Posterior vena cava (tissue), 2 donors: ENCODE measurements around the gene KLC1. TPM values are rescaled to one million over a fixed set of nuclear protein-coding genes. Genes with fewer than 3 reads are reported as not detected.

Experiments used
- DNase-seq: peaks from one replicate; pipeline ENCODE4 v3.0.0-alpha.2; 2020; ENCODE audit warnings: low spot score
- intact Hi-C, 2 donors: fragments of 100-400 bp; cut with DNase I; formaldehyde crosslinking; loops; one replicate each; pipeline versions ENCODE4 v1.14.1 to v1.14.2; 2022 to 2023
- total RNA-seq, 2 donors: library from RNA; stranded (reverse); fragmentation: NEBNext Ultra II Directional; extraction: Animal tissue kit (Norgen Biotek cat#: 25700); gene quantifications; one replicate each; pipeline ENCODE4 v1.2.1, GENCODE V29; 2021
- donor health status: DM: yes; HTN: yes; CAD: no.
- donor health status: DM: yes; HTN: yes; CAD: no.

Gene KLC1
- total RNA-seq, 2 donors from 2014 or later, result 169 to 192 TPM

- intact Hi-C loops, result no loop called here
- no peak for DNase-seq
These were observed 81.9 kb downstream of the KLC1 start for GRCh38 chr14:103710771-103711377.

- intact Hi-C loops, result no loop called here
- DNase-seq, result peak; percentile 88
These were observed 82.8 kb downstream of the KLC1 start for GRCh38 chr14:103711516-103712431.

GRCh38 chr14:103712633-103713247 lies 83.7 kb downstream of the KLC1 start:
- intact Hi-C loops, result no loop called here

GRCh38 chr14:103713304-103714062 lies 84.5 kb downstream of the KLC1 start:
- DNase-seq, result no peak
- intact Hi-C loops, result no loop called here

More at GRCh38 chr14:103712633-103713247, 83.7 kb downstream of the KLC1 start:
- DNase-seq, result no peak

- intact Hi-C loops, result no loop called here
These were observed 85.2 kb downstream of the KLC1 start for GRCh38 chr14:103714063-103714724.

GRCh38 chr14:103715052-103716000 lies 86.3 kb downstream of the KLC1 start, which contains the start of the genes XRCC3 and ZFYVE21:
XRCC3 (minus strand) TSS chr14:103715451; CDS start chr14:103711087, 4,364 bp downstream.
ZFYVE21 (plus strand) TSS chr14:103715810; CDS start chr14:103715842, 32 bp downstream.
- intact Hi-C loops, result no loop called here
- DNase-seq, result peak; percentile 100

More at GRCh38 chr14:103714063-103714724, 85.2 kb downstream of the KLC1 start:
- DNase-seq, result no peak

- intact Hi-C loops, result no loop called here
These were observed 87.2 kb downstream of the KLC1 start for GRCh38 chr14:103716091-103716801.

GRCh38 chr14:103716899-103717411 lies 87.9 kb downstream of the KLC1 start:
- intact Hi-C loops, result no loop called here
- DNase-seq, result no peak

More at GRCh38 chr14:103716091-103716801, 87.2 kb downstream of the KLC1 start:
- DNase-seq, result peak; percentile 87

- intact Hi-C loops, result no loop called here
These were observed 89.6 kb downstream of the KLC1 start for GRCh38 chr14:103718572-103718971.

GRCh38 chr14:103719751-103720150 lies 90.7 kb downstream of the KLC1 start:
- no peak for DNase-seq
- intact Hi-C loops, result no loop called here

More at GRCh38 chr14:103718572-103718971, 89.6 kb downstream of the KLC1 start:
- no peak for DNase-seq

GRCh38 chr14:103721334-103722120 lies 92.5 kb downstream of the KLC1 start:
- intact Hi-C loops, result no loop called here
- DNase-seq, result no peak

- intact Hi-C loops, result no loop called here
- no peak for DNase-seq
These were observed 94.7 kb downstream of the KLC1 start for GRCh38 chr14:103723748-103724081.

- intact Hi-C loops, result no loop called here
- DNase-seq, result peak; percentile 94
These were observed 95.1 kb downstream of the KLC1 start for GRCh38 chr14:103724116-103724515.

GRCh38 chr14:103725001-103725682 lies 96.1 kb downstream of the KLC1 start:
- intact Hi-C loops, result no loop called here
- DNase-seq, result no peak

- intact Hi-C loops, result no loop called here
- DNase-seq, result no peak
These were observed 96.9 kb downstream of the KLC1 start for GRCh38 chr14:103725739-103726395.
